Gastroesophageal sphincter (tissue), 3 donors: ENCODE results near the gene ACVR1B.

Experiments
- EP300 ChIP-seq: sonication (generic); formaldehyde crosslinking; IDR thresholded peaks from one replicate; pipeline ENCODE4 v1.6.1; 2017; ENCODE audit warnings: antibody characterized with exemption, mild to moderate bottlenecking
- TF ChIP-seq, protein P1 (sequence below), 4 experiments: fragments of 200-600 bp in 2 of 4; fragments of 450-650 bp in 2 of 4; sonication (generic) in 1 of 4; IDR thresholded peaks; one replicate each; pipeline ENCODE4 v1.5.1; 2017 to 2019; ENCODE audit warnings: antibody characterized with exemption in 4 of 4, mild to moderate bottlenecking in 2 of 4, moderate library complexity in 2 of 4

GRCh38 chr12:51960488-51960887 lies 9.0 kb downstream of the ACVR1B start:
- no peak for TF ChIP-seq EP300
- TF ChIP-seq, protein P1, sequence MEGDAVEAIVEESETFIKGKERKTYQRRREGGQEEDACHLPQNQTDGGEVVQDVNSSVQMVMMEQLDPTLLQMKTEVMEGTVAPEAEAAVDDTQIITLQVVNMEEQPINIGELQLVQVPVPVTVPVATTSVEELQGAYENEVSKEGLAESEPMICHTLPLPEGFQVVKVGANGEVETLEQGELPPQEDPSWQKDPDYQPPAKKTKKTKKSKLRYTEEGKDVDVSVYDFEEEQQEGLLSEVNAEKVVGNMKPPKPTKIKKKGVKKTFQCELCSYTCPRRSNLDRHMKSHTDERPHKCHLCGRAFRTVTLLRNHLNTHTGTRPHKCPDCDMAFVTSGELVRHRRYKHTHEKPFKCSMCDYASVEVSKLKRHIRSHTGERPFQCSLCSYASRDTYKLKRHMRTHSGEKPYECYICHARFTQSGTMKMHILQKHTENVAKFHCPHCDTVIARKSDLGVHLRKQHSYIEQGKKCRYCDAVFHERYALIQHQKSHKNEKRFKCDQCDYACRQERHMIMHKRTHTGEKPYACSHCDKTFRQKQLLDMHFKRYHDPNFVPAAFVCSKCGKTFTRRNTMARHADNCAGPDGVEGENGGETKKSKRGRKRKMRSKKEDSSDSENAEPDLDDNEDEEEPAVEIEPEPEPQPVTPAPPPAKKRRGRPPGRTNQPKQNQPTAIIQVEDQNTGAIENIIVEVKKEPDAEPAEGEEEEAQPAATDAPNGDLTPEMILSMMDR (IDR thresholded peaks at IDR 0.05): no peak
